Kidney (tissue), 14 donors: ENCODE results near the gene SMYD3. TPM values are rescaled to one million over a fixed set of nuclear protein-coding genes. Genes with fewer than 3 reads are reported as not detected.
A peak's percentile ranks its signal among the peaks of the same experiment; 100 is the strongest.

Experiments
- DNase-seq, 5 donors: peaks; one replicate each; pipeline ENCODE4 v3.0.0-alpha.2; 2013 to 2020
- FAIRE-seq: peaks from 2 replicates; lab custom pipeline; 2012; peaks lifted over from hg19 to GRCh38; lab: Jason Lieb, UNC
- H3K27ac ChIP-seq, 2 donors: one replicate each; pipeline ENCODE4 v1.7.0; 2013; ENCODE audit warnings: low read depth in 2 of 2, low read length in 2 of 2, inconsistent platforms in 1 of 2
- H3K27me3 ChIP-seq: one replicate; pipeline ENCODE4 v1.7.1; 2013; ENCODE audit warnings: low read length, inconsistent platforms; ENCODE audit not compliant: control insufficient read depth, insufficient read depth
- H3K36me3 ChIP-seq, 3 donors: one replicate each; pipeline versions ENCODE4 v1.7.0 to v1.7.1; 2013; ENCODE audit warnings: low read length in 3 of 3, control low read depth in 1 of 3, inconsistent platforms in 1 of 3; ENCODE audit not compliant: insufficient read depth in 3 of 3, control insufficient read depth in 2 of 3
- H3K4me1 ChIP-seq, 3 donors: one replicate each; pipeline versions ENCODE4 v1.7.0 to v1.7.1; 2013; ENCODE audit warnings: low read length in 3 of 3, inconsistent platforms in 1 of 3, low read depth in 1 of 3; ENCODE audit not compliant: control insufficient read depth in 2 of 3, insufficient read depth in 2 of 3
- H3K4me3 ChIP-seq, 3 donors: one replicate each; pipeline versions ENCODE4 v1.7.0 to v1.8.1; 2013; ENCODE audit warnings: low read length in 3 of 3, control low read depth in 1 of 3, inconsistent platforms in 1 of 3
- H3K9ac ChIP-seq, 3 donors: one replicate each; pipeline versions ENCODE4 v1.7.0 to v1.7.1; 2013; ENCODE audit warnings: low read length in 3 of 3, control low read depth in 1 of 3, inconsistent platforms in 1 of 3
- H3K9me3 ChIP-seq, 3 donors: one replicate each; pipeline versions ENCODE4 v1.7.0 to v1.7.1; 2013; ENCODE audit warnings: low read length in 3 of 3, control low read depth in 1 of 3, inconsistent platforms in 1 of 3; ENCODE audit not compliant: control insufficient read depth in 2 of 3, insufficient read depth in 1 of 3
- intact Hi-C: fragments of 100-400 bp; cut with DNase I; formaldehyde crosslinking; loops from one replicate; pipeline ENCODE4 v1.11.1; 2022
- polyA plus RNA-seq: library from polyadenylated mRNA; stranded (reverse); fragments of 350-450 nt; fragmentation: Illumina TruSeq; extraction: RNeasy Lipid Tissue Mini Kit (QIAGEN cat#74804); gene quantifications from one replicate; pipeline ENCODE4 v1.2.3, GENCODE V29; 2014; ENCODE audit warnings: low read depth, low replicate concordance; ENCODE audit not compliant: insufficient read depth
- total RNA-seq: library from RNA; stranded (reverse); fragmentation: NEBNext Ultra II Directional; extraction: Animal tissue kit (Norgen Biotek cat#: 25700); gene quantifications from one replicate; pipeline ENCODE4 v1.2.1, GENCODE V29; 2021
- TF ChIP-seq, protein P1 (sequence below): IDR thresholded peaks from 3 replicates; pipeline ENCODE4 v1.5.1; 2012; ENCODE audit warnings: mild to moderate bottlenecking, moderate library complexity, borderline replicate concordance; ENCODE audit not compliant: insufficient read depth; ENCODE audit errors: extremely low read depth
- donor health status: control.
- donor health status: control.
- donor health status: control.
- donor health status: control.
- donor health status: control.
- donor health status: DM: yes; HTN: yes; CAD: no.
- donor health status: Normal renal cell carcinoma (clear cell type).

Gene SMYD3
- total and polyA plus RNA-seq, 2 donors from 2014 or later: 23.3 to 23.9 TPM

GRCh38 chr1:245999697-246000637 is 507.1 kb downstream of the SMYD3 start:
- no peak for DNase-seq
- Histone ChIP-seq H3K4me1 (no peaks in the 10 kb centered on the region), H3K9me3 (no peaks in the 10 kb centered on the region), H3K4me3 (no peak overlapping the region), H3K27ac (no peak overlapping the region), H3K36me3 (no peaks in the 10 kb centered on the region), H3K27me3 (no peaks in the 10 kb centered on the region), H3K9ac (no peak overlapping the region)
- no peak for FAIRE-seq
- TF ChIP-seq, protein P1, sequence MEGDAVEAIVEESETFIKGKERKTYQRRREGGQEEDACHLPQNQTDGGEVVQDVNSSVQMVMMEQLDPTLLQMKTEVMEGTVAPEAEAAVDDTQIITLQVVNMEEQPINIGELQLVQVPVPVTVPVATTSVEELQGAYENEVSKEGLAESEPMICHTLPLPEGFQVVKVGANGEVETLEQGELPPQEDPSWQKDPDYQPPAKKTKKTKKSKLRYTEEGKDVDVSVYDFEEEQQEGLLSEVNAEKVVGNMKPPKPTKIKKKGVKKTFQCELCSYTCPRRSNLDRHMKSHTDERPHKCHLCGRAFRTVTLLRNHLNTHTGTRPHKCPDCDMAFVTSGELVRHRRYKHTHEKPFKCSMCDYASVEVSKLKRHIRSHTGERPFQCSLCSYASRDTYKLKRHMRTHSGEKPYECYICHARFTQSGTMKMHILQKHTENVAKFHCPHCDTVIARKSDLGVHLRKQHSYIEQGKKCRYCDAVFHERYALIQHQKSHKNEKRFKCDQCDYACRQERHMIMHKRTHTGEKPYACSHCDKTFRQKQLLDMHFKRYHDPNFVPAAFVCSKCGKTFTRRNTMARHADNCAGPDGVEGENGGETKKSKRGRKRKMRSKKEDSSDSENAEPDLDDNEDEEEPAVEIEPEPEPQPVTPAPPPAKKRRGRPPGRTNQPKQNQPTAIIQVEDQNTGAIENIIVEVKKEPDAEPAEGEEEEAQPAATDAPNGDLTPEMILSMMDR: no peak
- intact Hi-C loops: no loop called here

GRCh38 chr1:245997471-245998258 is 509.4 kb downstream of the SMYD3 start:
- no peak overlapping the region for H3K27ac ChIP-seq
- H3K9me3 ChIP-seq: no peaks in the 10 kb centered on the region
- no peaks in the 10 kb centered on the region for H3K4me1 ChIP-seq
- TF ChIP-seq, protein P1: no peak
- H3K27me3 ChIP-seq: no peaks in the 10 kb centered on the region
- intact Hi-C loops: no loop called here
- DNase-seq: no peak
- H3K36me3 ChIP-seq: no peaks in the 10 kb centered on the region
- H3K9ac ChIP-seq: no peak overlapping the region
- FAIRE-seq: no peak
- H3K4me3 ChIP-seq: no peak overlapping the region

DNA sequence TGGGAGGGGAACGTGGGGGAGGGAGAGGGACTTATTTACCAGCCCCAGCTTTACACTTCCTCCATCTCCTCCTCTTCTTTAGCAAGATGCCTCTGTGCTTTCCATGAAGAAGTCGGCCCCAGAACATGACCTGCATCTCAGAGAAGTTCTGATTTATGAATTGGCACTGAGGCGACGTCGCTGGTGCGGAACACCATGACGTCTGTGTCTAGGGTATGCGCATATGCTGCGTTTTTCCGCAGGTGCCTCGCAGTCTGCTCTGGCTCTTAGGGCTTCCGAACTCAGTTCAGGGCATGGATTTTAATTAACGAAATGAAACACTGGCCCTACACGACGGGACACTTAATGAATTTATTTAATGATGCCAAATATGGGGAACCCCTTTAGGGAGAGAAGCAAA is 510.3 kb downstream of the SMYD3 start:
- FAIRE-seq (no peak), DNase-seq (peak in 4 of 5 donors; percentile 64 to 75 (median 67))
- TF ChIP-seq, protein P1: no peak
- H3K36me3 ChIP-seq: no peaks in the 10 kb centered on the region
- H3K27ac ChIP-seq: no peak overlapping the region
- intact Hi-C loops: no loop called here
- no peak overlapping the region for H3K9ac ChIP-seq
- H3K4me1 ChIP-seq: no peaks in the 10 kb centered on the region
- H3K27me3 ChIP-seq: no peaks in the 10 kb centered on the region
- no peak overlapping the region for H3K4me3 ChIP-seq
- no peaks in the 10 kb centered on the region for H3K9me3 ChIP-seq
